Raji (cell line): ENCODE measurements around the gene RGS1.

Experiments
- POLR2A ChIP-seq: IDR thresholded peaks from 2 replicates; pipeline ENCODE4 v1.6.1; 2011; ENCODE audit warnings: low read depth, low read length, control low read depth; ENCODE audit not compliant: insufficient read depth

RGS1 gene

GRCh38 chr1:192547501-192547900 is 28.1 kb upstream of the RGS1 start:
- no peak for TF ChIP-seq POLR2A

- TF ChIP-seq POLR2A = no peak
Observed at GRCh38 chr1:192549937-192550336, 25.6 kb upstream of the RGS1 start.

- TF ChIP-seq POLR2A = no peak
Observed at GRCh38 chr1:192550922-192551534, 24.5 kb upstream of the RGS1 start.

- no peak for TF ChIP-seq POLR2A
Observed at GRCh38 chr1:192552760-192553191, 22.8 kb upstream of the RGS1 start.

GRCh38 chr1:192553741-192554140 is 21.8 kb upstream of the RGS1 start:
- no peak for TF ChIP-seq POLR2A

GRCh38 chr1:192554904-192555303 is 20.7 kb upstream of the RGS1 start:
- no peak for TF ChIP-seq POLR2A

GRCh38 chr1:192555399-192555798 is 20.2 kb upstream of the RGS1 start:
- no peak for TF ChIP-seq POLR2A

- TF ChIP-seq POLR2A = no peak
Observed at GRCh38 chr1:192557841-192558595, 17.6 kb upstream of the RGS1 start.

GRCh38 chr1:192559115-192560006 is 16.2 kb upstream of the RGS1 start:
- no peak for TF ChIP-seq POLR2A

- TF ChIP-seq POLR2A = no peak
Observed at GRCh38 chr1:192561301-192561700, 14.3 kb upstream of the RGS1 start.

- TF ChIP-seq POLR2A = no peak
Observed at GRCh38 chr1:192563129-192563528, 12.4 kb upstream of the RGS1 start.

- TF ChIP-seq POLR2A = no peak
Observed at GRCh38 chr1:192564099-192564498, 11.5 kb upstream of the RGS1 start.

GRCh38 chr1:192565946-192566345 is 9.6 kb upstream of the RGS1 start:
- no peak for TF ChIP-seq POLR2A

GRCh38 chr1:192566657-192567056 is 8.9 kb upstream of the RGS1 start:
- TF ChIP-seq POLR2A = no peak

- no peak for TF ChIP-seq POLR2A
Observed at GRCh38 chr1:192568063-192568462, 7.5 kb upstream of the RGS1 start.

GRCh38 chr1:192571668-192572067 is 3.9 kb upstream of the RGS1 start:
- no peak for TF ChIP-seq POLR2A
